ENCODE data around the gene F7.
"Not testable (repeated sequence)": the region's sequence is repeated elsewhere in the genome, so short reads cannot be mapped to it uniquely, and the experiment has no call there.

F7 gene

DNA sequence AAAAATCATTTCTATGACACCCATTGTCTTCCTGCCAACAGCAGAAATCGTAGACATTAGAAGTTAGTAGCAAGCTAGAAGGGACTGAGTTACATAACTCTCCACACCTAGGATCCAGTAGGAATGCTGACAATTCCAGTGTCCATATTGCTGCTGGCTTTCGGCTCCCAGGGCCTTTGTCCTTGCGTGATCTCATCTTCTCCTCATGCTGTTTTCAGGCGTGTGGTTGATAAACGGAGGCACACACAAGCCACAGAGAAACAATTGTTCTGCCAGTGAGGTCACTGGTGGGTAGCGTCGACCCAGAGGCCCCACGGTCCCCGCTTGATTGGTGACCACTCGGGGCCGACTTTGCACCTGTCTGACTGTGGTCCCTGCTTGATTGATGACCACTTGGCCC, 31.6 kb upstream of the F7 start:
- no peak for ATAC-seq

- no peak for ATAC-seq
Measured at GRCh38 chr13:113074401-113074800, 31.2 kb upstream of the F7 start.

- no peak for ATAC-seq
Measured at GRCh38 chr13:113074876-113075275, 30.7 kb upstream of the F7 start.

DNA sequence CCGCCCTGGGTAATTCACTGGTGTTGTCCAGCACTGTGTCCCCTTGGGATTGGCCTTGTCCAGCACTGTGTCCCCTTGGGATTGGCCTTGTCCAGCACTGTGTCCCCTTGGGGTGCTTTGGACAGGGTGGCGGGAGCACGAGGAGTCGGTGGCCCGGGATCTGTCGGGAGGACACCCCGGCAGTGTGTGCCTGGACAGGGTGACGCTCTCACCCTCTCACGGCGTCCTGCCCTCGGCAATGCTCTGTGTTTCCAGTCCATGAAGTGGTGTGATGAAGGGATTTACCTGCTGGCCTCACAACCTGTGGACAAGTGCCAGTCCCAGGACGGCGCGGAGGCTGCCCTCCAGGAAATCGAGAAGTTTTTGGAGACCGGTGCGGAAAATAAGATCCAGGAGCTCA, 29.9 kb upstream of the F7 start:
- ATAC-seq, result no peak

DNA sequence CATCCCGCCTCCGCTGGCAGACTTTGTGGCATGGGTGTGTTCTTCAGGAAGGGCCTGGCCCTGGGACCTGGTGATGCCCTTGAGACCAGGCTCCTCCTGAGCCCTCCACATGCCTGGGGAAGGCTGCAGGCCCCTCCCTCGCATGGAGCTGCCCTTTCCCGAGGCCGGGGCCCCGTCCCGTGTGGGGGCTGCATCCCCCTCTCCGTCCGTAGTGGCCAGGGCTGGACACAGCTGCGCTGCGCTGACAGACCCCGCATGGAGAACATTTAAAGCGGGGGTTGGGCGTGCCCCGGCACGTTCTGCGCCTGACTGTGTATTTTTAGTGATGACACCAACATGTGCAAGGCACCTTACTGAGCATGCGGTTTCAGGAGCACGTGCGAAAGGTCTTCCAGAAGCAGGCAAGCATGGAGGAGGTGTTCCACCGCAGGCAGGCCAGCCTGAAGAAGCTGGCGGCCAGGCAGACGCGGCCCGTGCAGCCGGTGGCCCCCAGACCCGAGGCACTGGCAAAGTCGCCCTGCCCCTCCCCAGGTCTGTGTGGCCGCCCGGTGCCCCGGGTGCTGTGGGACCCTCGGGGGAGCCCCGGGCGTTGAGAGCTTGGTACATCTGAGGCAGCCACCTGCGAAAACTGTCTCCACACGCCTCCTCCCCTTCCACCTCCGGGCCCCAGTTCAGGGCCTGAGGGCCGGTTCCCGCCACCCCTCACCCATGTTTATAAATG, 28.8 kb upstream of the F7 start:
- no peak for ATAC-seq

GRCh38 chr13:113077566-113077952, 28.0 kb upstream of the F7 start:
- no peak for ATAC-seq

- no peak for ATAC-seq
Measured at GRCh38 chr13:113077953-113078901, 27.4 kb upstream of the F7 start.

- ATAC-seq, result no peak
Measured at GRCh38 chr13:113078902-113079780, 26.4 kb upstream of the F7 start.

DNA sequence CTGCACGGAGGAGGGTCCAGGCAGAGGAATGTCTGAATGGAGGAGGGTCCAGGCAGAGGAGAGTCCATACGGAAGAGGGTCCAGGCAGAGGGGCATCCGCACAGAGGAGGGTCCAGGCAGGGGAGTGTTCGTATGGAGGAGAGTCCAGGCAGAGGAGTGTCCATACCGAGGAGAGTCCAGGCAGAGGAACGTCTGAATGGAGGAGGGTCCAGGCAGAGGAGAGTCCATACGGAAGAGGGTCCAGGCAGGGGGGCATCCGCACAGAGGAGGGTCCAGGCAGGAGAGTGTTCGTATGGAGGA, 25.9 kb upstream of the F7 start:
- ATAC-seq, result not testable (repeated sequence)

- no peak for ATAC-seq
Measured at GRCh38 chr13:113080361-113080831, 25.2 kb upstream of the F7 start.

DNA sequence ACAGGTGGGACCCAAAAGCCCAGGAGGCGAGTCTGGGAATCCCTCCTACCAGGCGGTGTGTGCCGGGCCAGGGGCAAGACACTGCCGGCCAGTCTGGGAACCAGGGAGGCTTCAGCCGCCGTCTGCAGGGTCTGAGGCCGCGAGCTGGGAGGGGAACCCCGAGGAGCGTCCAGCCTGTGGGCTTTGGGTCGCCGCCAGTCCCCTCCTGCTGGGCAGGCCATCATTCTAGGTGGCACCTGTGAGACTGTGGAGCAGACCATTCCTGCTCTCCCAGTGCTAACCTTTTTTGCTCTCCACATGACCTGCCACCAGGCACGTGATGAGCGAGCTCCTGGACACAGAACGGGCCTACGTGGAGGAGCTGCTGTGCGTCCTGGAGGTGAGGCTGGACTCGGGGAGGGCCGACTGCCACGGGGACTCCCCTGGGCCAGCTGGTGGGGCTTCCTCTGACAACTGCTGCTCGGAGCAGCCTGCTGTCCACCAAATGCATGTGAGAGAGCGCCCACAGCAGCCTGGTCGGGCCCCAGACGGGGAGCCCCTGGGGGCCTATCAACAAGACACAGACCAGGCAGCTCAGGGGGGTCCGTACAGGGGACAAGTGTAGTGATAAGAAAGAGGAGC, 24.6 kb upstream of the F7 start:
- ATAC-seq, result no peak

- no peak for ATAC-seq
Measured at GRCh38 chr13:113082198-113083021, 23.2 kb upstream of the F7 start.

DNA sequence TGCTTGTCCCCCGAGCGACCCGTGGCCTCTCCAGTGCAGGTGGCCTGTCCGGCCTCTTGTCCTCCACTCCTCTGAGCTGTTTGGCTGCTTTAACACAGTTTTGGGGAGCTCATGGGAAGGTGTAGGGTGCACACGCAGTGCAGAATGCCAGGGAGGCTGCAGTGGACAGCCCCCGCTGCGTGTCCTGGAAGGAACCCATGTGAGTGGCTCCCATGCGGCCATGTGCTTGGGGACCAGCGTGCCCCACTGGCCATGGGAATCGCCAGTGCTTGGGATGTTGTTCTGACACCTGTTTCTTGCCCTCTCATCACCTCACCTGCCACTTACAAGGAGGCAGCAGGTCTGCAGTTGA, 22.6 kb upstream of the F7 start:
- ATAC-seq, result no peak

- ATAC-seq, result no peak
Measured at GRCh38 chr13:113083402-113084061, 22.1 kb upstream of the F7 start.

DNA sequence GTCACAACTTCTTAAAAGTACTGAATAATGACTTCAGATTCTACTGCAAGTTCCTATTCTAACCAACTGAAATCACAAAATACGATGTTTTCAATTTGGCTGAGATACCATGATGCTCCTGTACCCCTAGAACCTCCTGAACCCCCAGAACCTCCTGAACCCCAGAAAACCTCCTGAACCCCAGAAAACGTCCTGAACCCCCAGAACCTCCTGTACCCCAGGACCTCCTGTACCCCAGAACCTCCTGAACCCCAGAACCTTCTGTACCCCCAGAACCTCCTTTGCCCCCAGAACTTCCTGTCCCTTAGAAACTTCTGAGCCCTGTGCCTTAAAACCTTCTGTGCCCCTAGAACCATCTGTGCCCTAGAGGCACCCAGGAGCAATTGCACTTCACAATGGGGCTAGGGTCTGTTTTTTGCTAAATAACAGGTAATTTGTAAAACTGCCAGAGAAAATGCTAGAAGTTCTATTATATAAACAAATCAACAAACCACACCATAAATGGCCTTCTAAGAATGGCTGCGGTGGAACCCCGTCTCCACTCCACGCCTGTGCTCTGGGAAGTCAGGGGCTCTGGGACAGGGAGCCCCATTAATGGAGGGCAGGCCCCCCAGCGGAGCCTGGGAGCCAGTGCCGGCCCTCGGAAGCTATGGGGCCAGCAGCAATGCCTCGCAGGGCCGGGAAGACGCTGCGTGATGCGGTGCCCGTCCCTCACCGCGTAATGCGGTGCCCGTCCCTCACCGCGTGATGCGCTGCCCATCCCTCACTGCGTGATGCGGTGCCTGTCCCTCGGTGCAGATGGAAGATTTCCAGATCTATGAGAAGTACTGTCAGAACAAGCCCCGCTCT, 21.3 kb upstream of the F7 start:
- no peak for ATAC-seq

GRCh38 chr13:113084943-113085540, 20.5 kb upstream of the F7 start:
- no peak for ATAC-seq

- no peak for ATAC-seq
Measured at GRCh38 chr13:113086031-113086750, 19.4 kb upstream of the F7 start.

GRCh38 chr13:113086991-113087922, 18.3 kb upstream of the F7 start:
- ATAC-seq, result no peak
